Upper lobe of right lung (tissue), 1 donor: ENCODE results near the gene CLMN. TPM values are rescaled to one million over a fixed set of nuclear protein-coding genes. Genes with fewer than 3 reads are reported as not detected.

ENCODE experiments used
- ATAC-seq: fragments of 200-7000 bp; cut with Tn5 transposase; one replicate; pipeline ENCODE4 v1.9.1; 2020; ENCODE audit warnings: mild to moderate bottlenecking, moderate library complexity
- DNase-seq: peaks from one replicate; pipeline ENCODE4 v3.0.0-alpha.2; 2020
- H3K27ac ChIP-seq: fragments of 200-600 bp; one replicate; pipeline ENCODE4 v1.8.0; 2022
- H3K27me3 ChIP-seq: fragments of 200-600 bp; one replicate; pipeline ENCODE4 v1.8.0; 2022; ENCODE audit warnings: mild to moderate bottlenecking
- H3K36me3 ChIP-seq: fragments of 200-600 bp; one replicate; pipeline ENCODE4 v1.8.0; 2022
- H3K4me1 ChIP-seq: fragments of 200-600 bp; one replicate; pipeline ENCODE4 v1.8.0; 2022
- H3K4me3 ChIP-seq: fragments of 200-600 bp; one replicate; pipeline ENCODE4 v1.8.0; 2022; ENCODE audit warnings: mild to moderate bottlenecking
- H3K9me3 ChIP-seq: fragments of 200-600 bp; one replicate; pipeline ENCODE4 v1.8.0; 2022
- CTCF ChIP-seq: fragments of 200-600 bp; IDR thresholded peaks from one replicate; pipeline ENCODE4 v1.8.0; 2022; ENCODE audit warnings: antibody characterized with exemption
- intact Hi-C: fragments of 100-400 bp; cut with DNase I; formaldehyde crosslinking; loops from one replicate; pipeline ENCODE4 v1.11.0; 2022
- total RNA-seq: library from RNA; stranded (reverse); fragmentation: NEBNext Ultra II Directional; extraction: Animal tissue kit (Norgen Biotek cat#: 25700); gene quantifications from one replicate; pipeline ENCODE4 v1.2.1, GENCODE V29; 2021
- donor health status: DM: no; HTN: yes; CAD: no; lungs with severe emphysema.

CLMN gene
- total RNA-seq, 1 donor from 2014 or later = 19.3 TPM

DNA sequence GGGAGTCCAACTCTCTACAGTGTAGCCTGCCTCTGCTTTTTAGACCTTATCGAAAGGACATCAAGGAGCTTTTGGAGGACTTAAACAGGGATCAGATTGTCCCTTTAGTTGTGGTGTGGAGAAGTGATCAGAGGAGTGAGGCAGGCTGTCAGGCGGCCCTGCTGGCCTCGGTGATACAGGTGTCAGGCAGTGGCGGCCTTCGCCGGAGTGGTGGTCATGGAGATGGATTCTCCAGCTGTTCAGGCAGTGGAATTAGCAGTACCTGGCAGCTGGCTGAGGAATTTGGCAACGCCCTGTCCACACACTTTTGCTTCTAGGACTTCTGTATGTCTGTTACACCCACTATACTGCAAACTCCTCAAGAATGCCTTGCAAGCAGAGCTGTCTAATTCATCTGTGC is 4.2 kb upstream of the CLMN start:
- peaks cover 10% of the 10 kb centered on the region for H3K4me1 ChIP-seq
- DNase-seq = no peak
- H3K9me3 ChIP-seq = no peaks in the 10 kb centered on the region
- intact Hi-C loops = no loop called here
- H3K4me3 ChIP-seq = no peak overlapping the region
- no peaks in the 10 kb centered on the region for H3K27me3 ChIP-seq
- no peaks in the 10 kb centered on the region for H3K36me3 ChIP-seq
- peak; percentile 41 for ATAC-seq
- TF ChIP-seq CTCF = no peak
- H3K27ac ChIP-seq = no peak overlapping the region

DNA sequence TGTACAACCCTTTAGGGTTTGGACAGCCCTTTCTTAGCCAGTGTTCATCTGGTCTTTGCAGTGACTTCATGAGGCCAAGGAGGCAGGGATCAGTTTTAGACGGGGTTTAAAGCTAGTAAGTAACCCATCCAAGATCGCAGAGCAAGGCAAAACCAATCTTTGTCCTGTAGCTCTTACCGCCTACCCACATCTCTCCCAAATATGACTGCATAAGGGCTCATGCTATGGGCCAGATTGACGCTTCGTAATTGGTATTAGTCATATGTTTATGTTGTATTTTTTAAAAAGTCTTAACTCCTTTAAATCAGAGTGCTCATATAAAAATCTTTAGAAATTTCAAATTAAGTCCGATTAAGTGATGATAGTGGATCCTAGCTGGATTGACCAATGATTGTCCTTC is 3.7 kb upstream of the CLMN start:
- Histone ChIP-seq H3K9me3 (no peaks in the 10 kb centered on the region), H3K36me3 (no peaks in the 10 kb centered on the region), H3K27me3 (no peaks in the 10 kb centered on the region), H3K4me3 (no peak overlapping the region), H3K27ac (no peak overlapping the region), H3K4me1 (peaks cover 10% of the 10 kb centered on the region)
- ATAC-seq = no peak
- no peak for TF ChIP-seq CTCF
- intact Hi-C loops = no loop called here
- no peak for DNase-seq

DNA sequence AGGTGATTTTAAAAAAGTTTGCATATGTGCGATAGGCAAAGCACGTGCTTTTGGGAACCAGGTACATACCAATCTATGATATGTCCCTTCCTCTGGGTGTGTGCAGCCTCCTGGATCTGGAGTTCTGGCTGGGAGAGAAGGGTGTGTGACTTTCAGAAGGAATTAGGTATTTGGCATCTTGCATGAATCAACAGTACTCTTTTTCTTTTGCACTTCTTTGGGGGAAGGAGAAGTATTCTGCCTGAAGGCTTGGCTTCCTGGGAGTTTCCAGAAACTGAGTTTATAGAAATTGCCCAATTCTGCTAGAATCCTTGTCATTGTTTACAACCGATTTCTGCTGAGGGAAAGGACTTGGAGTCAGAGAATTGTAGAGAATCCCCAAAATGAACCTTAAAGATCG is 2.9 kb upstream of the CLMN start:
- no peak for TF ChIP-seq CTCF
- ATAC-seq = no peak
- no peak overlapping the region for H3K27ac ChIP-seq
- intact Hi-C loops = no loop called here
- no peaks in the 10 kb centered on the region for H3K27me3 ChIP-seq
- no peak for DNase-seq
- H3K4me3 ChIP-seq = no peak overlapping the region
- no peaks in the 10 kb centered on the region for H3K36me3 ChIP-seq
- peaks cover 10% of the 10 kb centered on the region for H3K4me1 ChIP-seq
- no peaks in the 10 kb centered on the region for H3K9me3 ChIP-seq

DNA sequence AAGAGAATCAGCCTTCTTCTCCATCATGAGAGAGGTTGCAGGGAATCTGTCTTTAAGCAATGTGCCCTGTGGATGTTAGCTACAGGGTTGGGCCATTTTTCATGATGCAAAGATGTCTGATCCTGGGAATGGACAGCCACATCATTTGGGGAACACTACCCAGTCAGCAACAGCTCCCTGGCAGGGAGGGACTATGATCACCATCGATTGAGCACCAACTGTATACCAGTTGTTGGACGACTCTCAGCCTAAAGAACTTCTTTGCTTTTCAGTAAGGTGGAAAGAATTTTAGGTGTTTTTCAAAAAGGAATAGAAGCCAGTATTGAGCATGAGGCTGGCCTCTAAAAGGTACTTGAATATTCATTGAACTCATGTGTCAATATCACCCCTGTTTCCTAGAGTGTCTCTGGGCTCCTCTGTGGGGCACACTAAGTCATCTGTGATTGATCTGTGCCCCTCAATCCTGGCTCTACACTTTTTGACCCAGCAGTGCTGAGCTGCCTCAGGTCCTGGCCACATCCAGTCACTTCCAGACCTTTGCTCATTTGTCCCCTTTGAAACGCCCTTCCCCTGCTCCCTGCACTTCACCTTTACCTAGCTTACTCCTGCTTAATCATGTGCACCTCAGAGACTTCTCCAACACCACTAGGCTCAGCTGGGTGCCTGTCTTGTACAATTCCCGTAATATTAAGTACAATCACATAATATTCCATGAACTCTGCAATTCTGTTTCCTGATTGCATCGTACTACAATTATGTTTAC is 2.2 kb upstream of the CLMN start:
- no peak overlapping the region for H3K27ac ChIP-seq
- no peaks in the 10 kb centered on the region for H3K36me3 ChIP-seq
- no peak overlapping the region for H3K4me3 ChIP-seq
- H3K9me3 ChIP-seq = no peaks in the 10 kb centered on the region
- no peak for DNase-seq
- TF ChIP-seq CTCF = no peak
- intact Hi-C loops = no loop called here
- no peak for ATAC-seq
- H3K4me1 ChIP-seq = peaks cover 10% of the 10 kb centered on the region
- no peaks in the 10 kb centered on the region for H3K27me3 ChIP-seq

DNA sequence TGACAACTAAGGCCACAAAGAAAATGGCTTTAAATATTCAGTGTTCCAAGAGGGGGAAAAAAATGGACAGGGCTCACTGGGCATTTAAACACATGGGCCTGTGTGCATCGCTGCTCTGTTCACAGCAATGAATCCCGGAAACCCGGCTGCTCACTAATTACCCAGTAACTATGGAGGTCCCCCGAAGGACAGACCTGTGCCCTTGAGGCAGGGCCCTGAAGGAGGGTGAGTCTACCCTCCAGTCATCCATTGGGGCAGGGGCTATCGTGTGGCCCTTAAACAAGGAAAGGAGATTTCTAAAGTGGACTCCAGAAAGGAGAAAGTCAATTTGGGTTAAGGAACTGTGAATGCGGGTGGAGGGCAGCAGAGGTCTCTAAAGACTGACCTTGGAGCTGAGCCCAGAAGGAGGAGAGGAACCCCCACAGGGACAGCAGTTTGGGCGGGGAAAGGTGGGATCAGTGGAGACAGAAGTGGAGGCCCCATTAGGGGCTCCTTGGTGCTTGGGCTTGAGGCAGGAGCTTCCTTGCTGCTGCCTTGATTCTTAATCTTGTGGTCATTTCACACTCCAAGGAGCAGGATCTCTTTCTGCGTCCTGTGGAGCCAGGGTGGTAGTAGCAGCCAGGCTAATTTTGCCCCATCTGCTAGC is 1.4 kb upstream of the CLMN start:
- H3K9me3 ChIP-seq = no peaks in the 10 kb centered on the region
- no peaks in the 10 kb centered on the region for H3K36me3 ChIP-seq
- no peaks in the 10 kb centered on the region for H3K27me3 ChIP-seq
- H3K27ac ChIP-seq = peak overlapping the region; percentile 66
- no peak for TF ChIP-seq CTCF
- ATAC-seq (no peak), DNase-seq (no peak)
- intact Hi-C loops = no loop called here
- H3K4me1 ChIP-seq = peaks cover 10% of the 10 kb centered on the region
- H3K4me3 ChIP-seq = no peak overlapping the region
